HG03159 (cell line): Measurements from ENCODE around the gene OR2J1.
"Not testable (repeated sequence)": the region's sequence is repeated elsewhere in the genome, so short reads cannot be mapped to it uniquely, and the experiment has no call there.

ENCODE experiments used
- ATAC-seq: cut with Tn5 transposase; IDR thresholded peaks from one replicate; pipeline ENCODE4 v1.9.1; 2021; ENCODE audit warnings: mild to moderate bottlenecking, moderate library complexity; ENCODE audit not compliant: unreplicated experiment

The OR2J1 gene

GRCh38 chr6:29099190-29099589 is at the start of gene OR2J1:
TSS of gene OR2J1 (plus strand) at chr6:29099490. CDS start at chr6:29100943, 1,453 bp downstream.
- ATAC-seq, result no peak

DNA sequence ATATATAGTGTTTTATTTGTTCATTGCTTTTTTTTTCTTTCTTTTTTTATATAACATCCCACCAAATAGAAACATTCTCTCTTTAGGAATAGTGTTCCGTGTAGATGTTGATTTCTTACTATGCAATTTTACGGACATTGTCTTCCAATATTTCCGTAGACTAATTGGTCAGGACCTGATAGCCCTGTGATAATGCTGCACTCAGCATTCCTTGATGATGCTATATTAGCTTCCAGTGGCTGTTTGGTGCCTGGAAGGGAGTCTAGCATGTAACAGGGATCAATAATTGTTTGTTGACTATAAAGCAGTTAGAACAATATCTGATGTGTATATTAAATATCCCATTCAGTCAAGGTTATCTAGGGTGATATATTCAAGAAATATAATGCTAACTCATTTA is 47.6 kb upstream of the OR2J1 start:
- no peak for ATAC-seq

DNA sequence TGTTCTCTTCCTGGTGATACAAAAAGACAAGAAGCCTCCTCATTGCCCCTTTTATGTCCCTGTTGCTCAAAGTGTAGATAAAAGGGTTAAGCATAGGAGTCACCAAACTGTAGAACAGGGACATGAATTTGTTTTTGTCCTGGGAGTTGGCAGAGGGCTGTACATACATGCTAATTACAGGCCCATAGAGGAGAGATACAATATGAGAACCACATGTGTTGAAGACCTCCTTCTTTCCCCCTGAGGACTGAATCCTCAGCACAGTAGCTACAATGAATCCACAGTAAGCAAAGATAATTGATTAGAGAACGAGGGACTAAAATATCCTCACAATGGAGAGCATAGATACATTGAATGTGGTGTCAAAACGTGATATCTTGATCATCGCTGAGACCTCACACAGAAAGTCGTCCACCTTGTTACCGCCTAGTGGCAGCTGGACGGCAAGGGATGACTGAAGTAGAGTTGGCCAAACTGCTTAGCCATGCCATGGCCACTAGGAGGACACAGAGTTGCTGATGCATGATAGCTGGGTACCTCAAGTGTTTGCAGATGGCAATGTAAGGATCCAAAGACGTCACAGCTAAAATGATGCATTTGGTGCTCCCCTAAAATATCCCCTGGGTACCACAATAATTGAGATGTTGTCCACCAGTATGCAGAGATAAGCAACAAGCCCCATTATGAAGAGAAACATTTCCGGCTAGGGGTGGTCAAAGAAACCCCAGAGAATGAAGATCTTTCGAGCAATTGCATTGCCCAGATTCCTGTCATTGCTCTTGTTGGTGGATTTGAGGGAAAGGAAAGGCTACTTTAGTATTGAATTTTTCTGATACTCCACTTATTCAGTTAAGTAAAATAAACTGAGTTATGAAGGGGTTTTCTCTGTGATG is 27.2 kb upstream of the OR2J1 start:
- ATAC-seq, result peak; percentile 82

- ATAC-seq, result no peak
Measured at GRCh38 chr6:29079203-29079602, 20.1 kb upstream of the OR2J1 start.

DNA sequence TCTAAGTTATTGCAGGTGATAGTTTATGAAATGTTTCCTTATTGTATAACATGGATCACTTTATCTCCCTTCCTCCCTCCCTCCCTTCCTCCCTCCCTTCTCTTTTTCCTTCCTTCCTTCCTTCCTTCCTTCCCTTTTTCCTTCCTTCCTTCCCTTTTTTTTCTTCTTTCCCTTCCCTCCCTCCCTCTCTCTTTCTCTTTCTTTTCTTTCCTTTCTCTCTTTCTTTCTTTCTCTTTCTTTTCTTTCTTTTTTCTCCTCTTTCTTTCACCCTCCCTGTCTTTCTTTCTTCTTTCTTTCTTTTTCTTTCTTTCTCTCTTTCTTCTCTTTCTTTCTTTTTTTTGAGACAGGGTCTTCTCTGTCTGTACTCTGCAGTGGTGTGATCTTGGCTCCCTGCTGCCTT is 18.0 kb upstream of the OR2J1 start:
- no peak for ATAC-seq

- ATAC-seq, result no peak
Measured at GRCh38 chr6:29082457-29082856, 16.8 kb upstream of the OR2J1 start.

GRCh38 chr6:29087213-29087612 is 12.1 kb upstream of the OR2J1 start, which contains the start of gene OR2B3:
TSS of gene OR2B3 (minus strand) at chr6:29087313. CDS start at chr6:29087248, 65 bp downstream.
- no peak for ATAC-seq

- ATAC-seq, result no peak
Measured at GRCh38 chr6:29092957-29093356, 6.3 kb upstream of the OR2J1 start.

GRCh38 chr6:29097803-29098202 is 1.5 kb upstream of the OR2J1 start:
- ATAC-seq, result no peak

DNA sequence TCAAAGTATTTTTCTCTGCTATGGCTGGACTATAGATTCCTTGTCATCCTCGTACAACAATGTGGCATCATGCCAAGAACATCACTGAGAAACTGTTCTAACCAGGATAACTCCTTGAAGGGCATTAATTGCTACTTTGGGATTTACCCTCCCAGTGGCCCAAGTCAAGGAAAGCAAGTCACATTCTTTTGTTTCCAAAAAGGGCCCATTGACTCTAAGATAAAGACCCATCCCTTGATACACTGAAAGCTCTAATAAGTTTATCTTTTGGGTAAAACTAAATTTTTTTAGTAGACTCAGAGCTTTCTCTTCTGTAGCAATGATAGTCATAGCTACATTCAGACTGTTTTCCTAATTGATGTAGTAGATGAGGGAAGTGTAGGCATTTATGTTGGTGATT is 8.5 kb downstream of the OR2J1 start, which contains the start of gene OR2J3:
OR2J3 (plus strand) TSS at position 301 of the 400 bp plus-strand sequence. CDS start 3,833 bp downstream, outside the sequence.
- ATAC-seq, result no peak

DNA sequence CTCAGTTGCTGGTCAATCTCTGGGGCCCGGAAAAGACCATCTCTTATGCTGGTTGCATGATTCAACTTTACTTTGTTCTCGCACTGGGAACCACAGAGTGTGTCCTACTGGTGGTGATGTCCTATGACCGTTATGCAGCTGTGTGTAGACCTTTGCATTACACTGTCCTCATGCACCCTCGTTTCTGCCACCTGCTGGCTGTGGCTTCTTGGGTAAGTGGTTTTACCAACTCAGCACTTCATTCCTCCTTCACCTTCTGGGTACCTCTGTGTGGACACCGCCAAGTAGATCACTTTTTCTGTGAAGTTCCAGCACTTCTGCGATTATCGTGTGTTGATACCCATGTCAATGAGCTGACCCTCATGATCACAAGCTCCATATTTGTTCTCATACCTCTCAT is 12.8 kb downstream of the OR2J1 start:
- no peak for ATAC-seq

DNA sequence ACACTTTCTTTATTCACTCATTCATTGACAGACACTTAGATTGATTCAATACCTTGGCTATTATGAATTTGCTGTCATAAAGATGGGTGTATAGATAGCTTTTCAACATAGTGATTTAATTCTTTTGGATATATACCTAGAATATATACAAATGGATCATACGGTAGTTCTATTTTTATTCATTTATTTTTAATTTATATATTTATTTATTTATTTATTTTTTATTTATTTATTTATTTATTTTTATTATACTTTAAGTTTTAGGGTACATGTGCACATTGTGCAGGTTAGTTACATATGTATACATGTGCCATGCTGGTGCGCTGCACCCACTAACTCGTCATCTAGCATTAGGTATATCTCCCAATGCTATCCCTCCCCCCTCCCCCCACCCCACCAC is 15.7 kb downstream of the OR2J1 start:
- ATAC-seq, result not testable (repeated sequence)

GRCh38 chr6:29129326-29130012 is 30.2 kb downstream of the OR2J1 start:
- ATAC-seq, result no peak

DNA sequence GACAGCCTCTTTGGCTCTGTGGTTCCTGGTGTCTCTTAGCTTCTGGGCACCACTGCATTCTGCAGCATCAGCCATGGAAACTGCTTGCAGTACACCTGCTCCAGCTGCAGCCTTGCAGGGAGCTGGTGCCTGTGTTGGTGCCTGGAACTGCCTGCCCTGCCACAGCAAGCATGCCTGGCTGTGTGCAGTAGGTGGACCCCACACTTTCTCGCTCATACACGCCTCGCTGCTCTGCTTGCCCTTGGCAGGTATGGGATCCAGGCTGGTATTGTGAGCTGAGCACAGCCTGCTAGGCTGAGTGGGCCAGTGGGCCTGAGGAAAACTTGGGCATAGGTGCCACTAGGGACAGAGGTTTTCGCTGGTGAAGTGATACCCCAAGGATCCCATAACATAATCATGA is 31.4 kb downstream of the OR2J1 start:
- no peak for ATAC-seq

GRCh38 chr6:29131691-29132090 is 32.4 kb downstream of the OR2J1 start:
- no peak for ATAC-seq

DNA sequence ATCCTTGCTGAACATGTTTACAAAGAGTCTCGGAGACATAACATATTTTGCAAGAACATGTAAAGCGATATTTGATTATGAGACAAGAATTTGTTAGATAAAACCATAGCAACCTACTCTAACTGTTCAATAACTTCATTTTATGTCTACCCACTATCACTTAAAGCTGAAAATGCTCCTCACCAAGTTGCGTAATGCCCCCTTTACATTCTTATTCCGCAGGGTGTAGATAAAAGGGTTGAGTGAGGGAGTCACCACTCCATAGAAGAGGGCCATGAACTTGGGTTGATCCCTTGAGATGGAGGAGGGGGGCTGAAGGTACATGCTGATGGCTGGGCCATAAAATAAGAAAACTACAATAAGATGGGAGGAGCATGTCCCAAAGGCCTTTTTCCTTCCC is 38.4 kb downstream of the OR2J1 start:
- ATAC-seq, result no peak

DNA sequence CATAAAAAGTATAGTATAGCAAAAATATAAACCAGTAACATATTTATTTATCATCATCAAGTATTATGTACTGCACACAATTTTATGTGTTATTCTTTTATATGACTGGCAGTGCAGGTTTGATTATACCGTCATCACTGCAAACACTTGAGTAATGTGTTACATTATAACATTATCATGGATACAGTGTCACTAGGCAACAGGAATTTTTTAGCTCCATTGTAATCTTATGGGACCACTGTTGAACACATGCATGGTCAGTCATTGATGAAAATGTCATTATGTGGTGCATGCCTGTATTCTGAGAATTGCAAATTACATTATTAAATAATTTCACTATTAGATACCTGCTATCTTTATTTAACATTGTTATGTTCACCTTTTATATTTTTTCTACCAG is 42.3 kb downstream of the OR2J1 start:
- ATAC-seq, result no peak

DNA sequence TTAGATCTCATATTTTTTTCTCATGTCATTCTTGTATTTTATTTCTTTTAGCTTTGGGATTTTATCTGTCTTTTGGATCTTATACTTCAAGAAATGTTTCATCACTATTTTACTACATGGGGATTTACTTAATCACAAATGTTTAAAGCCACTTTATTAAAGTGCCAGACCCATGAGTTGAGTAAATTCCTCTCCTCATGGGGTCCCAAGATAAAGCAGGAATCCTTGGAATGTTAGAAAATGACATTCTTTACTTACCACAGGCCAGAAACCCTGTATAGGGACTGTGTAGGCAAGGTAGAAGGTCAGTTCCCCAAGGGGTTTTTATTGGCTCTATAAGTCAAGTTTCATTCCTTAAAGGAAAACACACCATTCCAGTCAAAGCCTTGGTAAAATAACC is 43.0 kb downstream of the OR2J1 start:
- ATAC-seq, result no peak

- ATAC-seq, result no peak
Measured at GRCh38 chr6:29146179-29146578, 46.9 kb downstream of the OR2J1 start.

- no peak for ATAC-seq
Measured at GRCh38 chr6:29147074-29147473, 47.8 kb downstream of the OR2J1 start.

GRCh38 chr6:29149444-29149843 is 50.2 kb downstream of the OR2J1 start:
- not testable (repeated sequence) for ATAC-seq
